Medulla oblongata (tissue), 1 donor: Measurements from ENCODE around the gene ACO2.
A peak's percentile ranks its signal among the peaks of the same experiment; 100 is the strongest.

Source experiments
- DNase-seq: peaks from one replicate; pipeline ENCODE4 v3.0.0-alpha.2; 2015; ENCODE audit errors: extremely low spot score

Gene ACO2

DNA sequence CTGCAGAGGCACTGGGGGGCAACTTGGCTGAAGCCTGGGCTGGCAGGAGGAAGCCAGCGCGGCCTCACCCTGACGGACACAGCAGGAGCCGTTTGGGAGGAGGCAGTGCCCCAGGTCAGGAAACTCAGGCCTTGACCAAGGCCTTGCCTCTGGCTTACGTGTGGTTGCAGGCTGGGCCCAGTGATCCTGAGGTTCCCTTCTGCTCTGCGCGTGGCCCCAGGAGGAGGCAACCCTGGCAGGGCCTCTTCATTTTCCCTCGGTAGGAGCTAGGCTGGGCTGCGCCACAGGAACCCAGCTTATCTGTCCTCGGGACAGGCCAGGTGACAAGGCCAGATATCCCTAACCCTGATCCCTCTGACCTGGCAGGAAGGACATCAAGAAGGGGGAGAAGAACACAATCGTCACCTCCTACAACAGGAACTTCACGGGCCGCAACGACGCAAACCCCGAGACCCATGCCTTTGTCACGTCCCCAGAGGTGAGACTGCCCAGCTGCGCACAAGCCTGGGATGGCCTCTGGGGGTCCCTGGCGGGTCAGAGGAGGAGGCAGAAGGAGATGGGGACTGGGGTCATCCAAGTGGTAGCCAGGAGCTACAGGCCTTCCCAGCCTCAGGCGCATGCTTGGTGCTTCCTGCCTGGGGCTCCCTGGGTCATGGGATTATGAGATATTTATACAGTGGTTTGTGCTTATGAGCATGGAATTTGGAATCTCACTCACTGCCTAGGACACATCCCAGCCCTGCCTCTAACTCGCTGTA is 54.7 kb downstream of the ACO2 start:
- DNase-seq, result no peak

DNA sequence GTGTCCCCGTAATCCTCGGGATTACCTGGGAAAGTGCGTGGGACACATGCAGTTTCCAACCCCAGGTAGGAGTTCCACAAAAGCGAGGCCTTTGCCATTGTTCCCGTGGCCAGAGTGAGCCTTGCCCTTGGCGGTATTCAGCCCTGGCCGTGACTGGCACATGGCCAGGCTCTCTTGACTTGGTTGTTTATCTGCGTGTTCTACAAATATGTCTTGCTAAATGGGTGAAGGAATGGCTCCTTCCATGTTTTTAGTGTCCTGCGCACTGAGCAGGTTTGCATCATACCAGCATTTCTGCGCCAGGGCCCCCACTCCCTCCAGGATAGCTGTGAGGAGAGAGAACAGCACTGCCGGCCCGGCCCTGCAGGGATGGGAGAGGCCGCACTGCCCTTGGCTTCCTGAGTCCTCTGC is 55.3 kb downstream of the ACO2 start:
- DNase-seq, result no peak

DNA sequence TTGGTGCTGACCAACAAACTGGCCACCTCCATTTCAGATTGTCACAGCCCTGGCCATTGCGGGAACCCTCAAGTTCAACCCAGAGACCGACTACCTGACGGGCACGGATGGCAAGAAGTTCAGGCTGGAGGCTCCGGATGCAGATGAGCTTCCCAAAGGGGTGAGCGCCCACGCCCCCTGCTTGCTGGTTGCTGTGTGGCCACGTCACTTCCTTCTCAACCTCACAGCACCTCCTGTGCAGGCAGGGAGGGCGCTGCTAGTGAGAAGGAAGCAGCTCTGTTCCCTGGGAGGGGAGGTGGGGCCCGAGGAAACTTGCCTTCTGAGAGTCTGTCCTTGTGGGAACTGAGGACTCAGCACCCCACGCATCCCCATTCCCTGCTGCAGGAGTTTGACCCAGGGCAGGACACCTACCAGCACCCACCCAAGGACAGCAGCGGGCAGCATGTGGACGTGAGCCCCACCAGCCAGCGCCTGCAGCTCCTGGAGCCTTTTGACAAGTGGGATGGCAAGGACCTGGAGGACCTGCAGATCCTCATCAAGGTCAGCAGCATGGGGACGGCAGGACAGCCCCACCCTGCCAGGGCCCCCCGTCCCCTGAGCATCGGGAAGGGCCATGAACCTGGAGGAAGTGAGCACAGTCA is 56.0 kb downstream of the ACO2 start:
- DNase-seq, result no peak

DNA sequence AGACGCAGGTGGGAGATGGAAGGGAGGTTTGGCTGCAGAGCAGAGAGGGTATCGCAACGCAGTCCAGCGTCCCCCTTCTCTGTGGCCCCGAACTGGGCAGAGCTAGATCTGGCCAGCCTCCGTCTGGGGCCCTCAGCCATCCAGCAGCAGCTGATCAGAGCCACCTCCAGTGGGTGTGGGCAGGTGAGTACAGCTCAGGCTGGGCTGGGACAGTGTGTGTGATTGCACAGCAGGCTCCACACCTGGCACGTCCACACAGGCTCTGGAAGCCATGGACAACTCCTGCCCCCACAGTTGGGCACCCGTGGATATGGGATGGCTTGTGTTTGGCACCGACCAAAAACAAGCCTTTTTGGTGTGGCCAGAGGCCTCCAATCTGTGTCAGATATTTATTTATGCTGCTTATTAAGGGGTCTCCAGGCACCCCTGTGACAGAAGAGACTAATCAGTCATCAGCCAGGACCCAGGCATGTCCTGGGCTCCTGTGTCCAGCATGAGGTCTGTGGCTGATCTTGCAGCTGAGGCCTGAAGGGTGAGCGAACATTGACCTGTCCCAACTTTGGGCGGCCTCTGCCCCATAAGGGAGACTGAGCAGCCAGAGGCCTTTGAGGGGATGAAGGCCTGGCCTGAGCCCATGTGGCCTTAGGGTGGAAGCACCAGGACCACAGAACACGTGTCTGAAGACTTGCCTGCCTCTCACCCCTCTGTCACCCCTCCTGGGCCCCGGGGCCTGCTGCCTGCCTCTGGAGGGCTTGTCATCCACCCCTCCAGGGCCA is 56.7 kb downstream of the ACO2 start:
- no peak for DNase-seq

DNA sequence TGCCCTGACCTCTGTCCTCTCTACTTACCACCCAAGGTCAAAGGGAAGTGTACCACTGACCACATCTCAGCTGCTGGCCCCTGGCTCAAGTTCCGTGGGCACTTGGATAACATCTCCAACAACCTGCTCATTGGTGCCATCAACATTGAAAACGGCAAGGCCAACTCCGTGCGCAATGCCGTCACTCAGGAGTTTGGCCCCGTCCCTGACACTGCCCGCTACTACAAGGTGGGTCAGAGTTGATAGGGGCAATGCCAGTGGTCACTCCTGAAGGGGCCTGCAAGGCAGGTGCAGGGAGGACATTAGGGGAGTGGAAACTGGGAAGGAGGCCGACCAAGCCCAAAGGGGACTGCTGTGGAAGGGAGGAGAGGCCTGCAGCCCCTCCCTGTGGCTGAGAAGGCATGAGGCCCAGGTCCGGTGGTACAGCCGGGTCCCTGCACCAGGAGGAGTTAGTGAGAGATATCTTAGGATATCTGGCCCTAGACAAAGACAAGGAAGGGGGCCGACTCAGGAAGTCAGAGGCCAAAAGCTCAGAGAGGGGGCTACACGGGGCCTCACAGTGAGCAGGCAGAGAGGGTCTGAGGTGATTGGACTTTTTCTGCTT is 57.4 kb downstream of the ACO2 start:
- DNase-seq, result no peak

DNA sequence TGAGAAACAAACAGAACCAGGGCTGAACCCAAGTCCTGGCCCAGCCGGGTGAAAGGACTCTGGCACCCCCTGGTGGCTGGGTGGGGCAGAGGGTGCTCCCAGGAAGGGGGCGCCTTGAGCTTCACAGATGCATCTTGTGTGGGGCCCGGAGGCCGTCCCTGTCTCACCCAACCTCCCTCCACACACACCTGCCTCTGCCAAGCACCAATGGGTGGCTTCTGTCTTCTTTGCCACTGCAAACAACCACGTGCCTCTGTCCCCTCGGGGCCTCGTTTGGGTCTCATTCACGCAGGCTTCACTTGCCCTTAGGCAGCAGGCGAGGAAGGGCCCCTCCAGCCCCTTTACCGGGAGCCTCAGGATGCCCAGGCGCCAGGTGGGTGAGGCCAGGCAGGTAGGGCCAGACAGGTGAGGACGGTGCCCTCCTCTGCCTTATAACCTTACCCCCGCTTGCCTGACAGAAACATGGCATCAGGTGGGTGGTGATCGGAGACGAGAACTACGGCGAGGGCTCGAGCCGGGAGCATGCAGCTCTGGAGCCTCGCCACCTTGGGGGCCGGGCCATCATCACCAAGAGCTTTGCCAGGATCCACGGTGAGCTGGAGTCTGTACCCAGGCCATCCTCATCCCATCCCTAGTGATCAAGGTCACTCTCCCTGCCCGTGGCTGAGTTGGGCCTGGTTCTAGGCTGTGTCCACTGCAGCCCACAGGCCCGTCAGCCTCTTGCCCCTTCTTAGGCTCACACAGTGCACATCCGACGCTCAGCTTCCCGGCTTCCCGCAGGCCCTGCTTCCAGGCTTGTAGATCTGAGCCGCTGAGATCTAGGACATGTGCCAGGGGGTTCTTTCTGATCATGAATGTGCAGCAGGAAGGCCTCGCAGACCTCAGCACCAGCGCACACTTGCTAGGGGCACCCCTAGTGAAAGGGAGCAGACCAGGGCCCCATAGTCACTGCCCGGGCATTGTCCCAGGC is 58.2 kb downstream of the ACO2 start:
- DNase-seq, result peak; percentile 66

DNA sequence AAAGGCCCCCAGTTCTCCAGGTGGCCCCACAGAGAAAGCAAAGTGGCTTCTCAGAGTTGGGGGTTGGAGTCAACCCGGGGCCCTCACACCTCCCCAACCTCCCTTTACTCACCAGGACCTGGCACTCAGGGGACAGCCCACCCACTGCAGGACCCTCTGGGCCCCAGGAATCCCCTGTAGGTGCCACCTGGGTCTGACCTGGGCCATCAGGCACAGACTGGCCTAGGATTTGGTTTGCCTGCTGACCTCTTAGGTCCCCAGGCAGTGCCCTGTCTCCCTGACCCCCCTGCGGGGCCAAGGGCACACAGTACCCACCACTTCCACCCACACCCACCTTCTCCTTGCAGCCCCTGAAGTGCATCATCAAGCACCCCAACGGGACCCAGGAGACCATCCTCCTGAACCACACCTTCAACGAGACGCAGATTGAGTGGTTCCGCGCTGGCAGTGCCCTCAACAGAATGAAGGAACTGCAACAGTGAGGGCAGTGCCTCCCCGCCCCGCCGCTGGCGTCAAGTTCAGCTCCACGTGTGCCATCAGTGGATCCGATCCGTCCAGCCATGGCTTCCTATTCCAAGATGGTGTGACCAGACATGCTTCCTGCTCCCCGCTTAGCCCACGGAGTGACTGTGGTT is 59.3 kb downstream of the ACO2 start:
- no peak for DNase-seq

DNA sequence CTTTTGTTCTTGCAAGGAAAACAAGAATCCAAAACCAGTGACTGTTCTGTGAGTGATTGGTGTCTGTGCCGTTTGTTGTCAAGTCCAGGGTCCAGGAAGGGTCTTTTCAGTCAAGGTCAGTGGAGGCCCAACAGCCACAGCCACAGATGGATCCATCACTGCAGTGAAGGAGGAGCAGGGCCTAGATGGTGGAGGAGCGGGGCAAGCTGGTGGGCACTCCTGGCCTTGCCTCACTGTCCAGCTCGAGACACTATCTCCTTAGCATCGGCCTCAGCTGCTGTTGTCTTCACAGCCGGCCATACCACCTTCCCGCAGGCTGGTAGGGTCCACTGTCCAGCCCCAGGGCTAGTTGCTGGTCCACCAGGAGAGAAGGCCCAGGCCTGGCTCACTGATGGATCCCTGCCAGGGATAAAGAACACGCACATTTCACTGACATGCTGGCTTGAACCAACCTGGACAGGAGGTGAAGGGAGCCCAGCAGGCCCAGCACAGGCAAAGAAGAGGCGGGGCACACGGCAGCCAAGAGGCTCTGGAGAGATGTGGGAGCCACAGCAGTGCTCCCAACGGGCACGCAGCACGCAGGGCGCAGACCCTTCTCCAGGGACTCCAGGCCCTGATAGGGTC is 60.1 kb downstream of the ACO2 start:
- DNase-seq, result no peak

DNA sequence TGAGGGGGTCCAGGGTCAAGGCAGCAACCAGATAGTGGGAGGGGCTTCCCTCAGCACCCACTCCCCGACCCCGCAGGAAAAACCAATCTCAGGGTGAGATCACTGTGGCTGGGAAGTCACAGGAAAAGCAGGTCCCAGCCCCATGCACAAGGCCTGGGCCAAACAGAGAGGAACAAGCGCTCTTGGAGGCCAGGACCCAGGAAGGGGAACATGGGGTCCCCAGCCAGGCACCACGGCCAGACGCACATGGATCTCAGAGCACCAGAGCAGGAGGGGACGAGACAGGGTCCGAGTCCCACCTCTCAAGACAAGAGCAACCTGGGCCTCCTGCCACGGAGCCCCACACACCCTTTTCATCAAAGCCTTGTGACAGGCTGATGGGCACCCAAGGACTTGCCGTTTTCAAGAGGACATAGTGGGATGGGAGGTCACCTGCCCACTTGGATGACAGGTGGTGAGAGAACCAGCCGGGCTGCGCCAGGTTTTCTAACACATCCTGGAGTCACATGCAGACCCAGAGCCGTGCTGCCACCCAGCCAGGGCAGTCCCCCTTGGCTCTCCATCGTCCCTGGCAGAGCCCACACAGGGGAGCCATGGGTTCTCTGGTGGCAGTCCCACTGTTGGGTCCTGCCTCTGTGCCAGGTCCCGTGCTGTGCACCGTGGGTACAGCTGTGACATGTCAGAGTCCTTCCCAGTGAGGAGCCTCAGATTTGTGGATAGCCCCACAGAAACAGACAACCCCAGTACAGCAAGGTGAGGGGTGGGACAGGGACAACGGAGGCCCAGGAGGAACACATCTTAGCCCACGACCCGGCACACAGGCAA is 62.2 kb downstream of the ACO2 start:
- no peak for DNase-seq

DNA sequence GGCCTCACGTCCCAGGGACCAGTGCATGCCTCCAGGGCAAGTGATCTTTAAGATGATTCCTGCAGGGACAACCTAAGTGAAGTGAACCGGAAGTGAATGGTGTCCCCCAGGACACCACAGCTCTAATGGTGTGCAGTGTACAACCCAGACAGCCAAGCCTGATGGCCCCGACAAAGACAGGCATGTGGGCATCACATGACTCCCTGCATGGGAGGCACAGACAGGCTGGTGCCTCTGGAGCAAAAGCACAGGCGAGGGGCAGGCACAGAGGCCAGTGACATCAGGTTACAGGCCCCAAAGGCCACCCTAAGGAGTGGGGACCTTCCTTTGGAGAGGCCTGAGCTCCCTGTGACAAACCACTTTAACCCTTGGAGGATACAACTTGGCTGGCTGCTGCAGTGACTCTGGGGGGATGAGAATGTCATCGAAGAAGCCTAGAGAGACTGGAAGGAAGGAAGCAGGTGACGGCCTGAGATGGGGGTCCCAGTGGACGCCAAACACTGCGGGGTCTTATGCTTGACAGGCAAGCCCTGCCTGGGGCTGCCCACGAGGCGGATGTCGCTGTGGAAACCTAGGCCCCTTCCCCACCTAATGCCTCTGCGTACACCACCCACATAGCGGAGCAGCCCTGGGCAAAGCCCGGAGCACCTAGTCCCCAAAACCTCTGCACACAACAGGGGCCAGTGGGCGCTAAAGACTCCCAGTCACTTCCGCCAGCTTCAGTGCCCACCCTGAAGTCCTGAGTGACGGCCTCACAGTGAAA is 63.0 kb downstream of the ACO2 start:
- DNase-seq, result no peak

DNA sequence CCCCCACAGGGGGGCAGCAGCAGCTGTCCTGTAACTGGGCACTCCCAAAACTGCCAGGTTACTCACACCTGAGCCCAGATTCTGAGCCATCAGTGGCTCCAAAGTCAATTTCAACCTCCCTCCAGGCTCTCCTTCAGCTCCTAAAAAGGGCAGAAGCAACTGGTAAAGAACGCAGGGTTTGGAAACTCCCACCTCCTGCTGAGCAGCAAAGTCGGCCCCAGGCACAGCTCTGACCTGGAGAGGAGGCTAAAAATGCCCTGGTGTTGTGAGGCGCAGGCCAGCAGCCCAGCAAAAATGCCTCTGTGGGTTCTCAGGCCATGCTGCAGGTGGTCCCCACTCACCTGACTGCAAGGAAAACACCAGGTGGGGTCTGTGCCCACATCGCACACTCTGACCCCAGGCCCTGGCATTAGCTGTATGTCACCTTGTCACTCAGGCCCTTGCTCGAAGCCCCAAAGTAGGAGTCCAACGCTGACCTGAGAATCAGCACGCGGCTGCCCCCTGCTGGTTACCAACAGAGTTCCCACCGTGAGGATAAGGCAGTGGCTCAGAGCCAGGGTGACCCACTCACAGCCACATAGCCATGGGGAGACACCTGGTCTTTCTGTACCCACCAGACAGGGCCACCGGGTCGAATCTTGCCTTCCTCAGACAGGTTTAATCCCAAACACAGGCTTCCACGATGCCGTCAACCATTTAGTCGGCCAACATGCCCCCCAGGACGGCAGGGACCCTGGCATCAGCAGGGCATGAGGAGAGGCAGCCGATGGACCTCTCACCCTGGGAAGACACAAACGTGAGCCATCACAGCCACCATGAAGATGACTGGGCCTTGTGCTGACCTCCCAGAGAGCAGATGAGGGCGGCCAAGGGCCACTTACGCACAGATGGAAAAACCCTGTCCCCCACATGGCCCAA is 64.2 kb downstream of the ACO2 start:
- DNase-seq, result peak; percentile 68

DNA sequence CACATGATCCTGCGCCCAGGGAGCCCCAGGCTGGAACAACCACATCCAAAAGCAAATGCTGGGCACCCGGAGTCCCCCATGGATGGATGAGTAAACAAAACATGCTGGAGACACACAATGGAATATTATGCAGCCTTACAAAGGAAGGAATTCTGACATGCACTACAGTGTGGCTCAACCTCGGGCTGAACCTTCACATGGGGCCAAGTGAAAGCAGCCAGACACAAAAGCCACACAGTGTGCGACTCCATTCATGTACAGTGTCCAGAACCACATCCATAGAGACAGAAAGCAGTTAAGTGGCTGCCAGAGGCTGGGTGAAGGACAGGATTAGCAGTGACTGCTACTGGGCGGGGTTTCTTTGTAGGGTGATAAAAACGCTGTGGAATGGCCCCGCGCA is 65.3 kb downstream of the ACO2 start:
- DNase-seq, result no peak

DNA sequence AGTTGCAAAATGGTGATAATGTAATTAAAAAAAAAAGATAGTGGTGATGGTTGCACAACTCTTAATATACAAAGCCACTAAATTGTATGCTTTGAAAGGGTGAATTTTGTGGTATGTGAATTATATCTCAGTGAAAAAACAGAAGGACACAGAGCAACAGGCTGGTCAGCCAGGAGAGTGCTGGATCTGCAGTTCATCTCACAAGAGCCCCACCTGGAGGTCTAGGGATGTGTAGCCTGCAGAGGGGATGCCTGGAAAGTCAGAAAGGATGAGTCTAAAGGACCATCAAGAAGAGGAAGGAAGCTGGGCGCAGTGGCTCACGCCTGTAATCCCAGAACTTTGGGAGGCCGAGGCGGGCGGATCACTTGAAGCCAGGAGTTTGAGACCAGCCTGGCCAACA is 66.3 kb downstream of the ACO2 start:
- DNase-seq, result no peak

DNA sequence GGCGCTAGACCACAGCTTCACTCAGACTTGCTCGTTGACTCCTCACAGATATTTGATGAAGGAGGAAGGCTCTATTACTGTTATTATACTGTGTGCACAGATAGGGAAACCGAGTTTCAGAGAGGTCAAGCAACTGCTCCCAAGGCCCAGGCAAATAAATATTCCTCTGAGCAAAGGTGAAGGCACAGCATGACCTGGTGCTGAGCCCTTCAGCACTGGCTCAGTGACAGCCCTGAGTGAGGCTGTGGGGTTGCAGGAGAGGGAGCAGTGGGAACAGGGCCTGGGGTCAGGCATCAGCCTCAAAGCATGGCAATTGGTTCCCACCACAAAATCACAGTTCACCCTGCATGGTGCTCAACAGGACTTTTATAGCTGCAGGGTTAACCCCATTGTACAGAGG is 68.3 kb downstream of the ACO2 start:
- no peak for DNase-seq

DNA sequence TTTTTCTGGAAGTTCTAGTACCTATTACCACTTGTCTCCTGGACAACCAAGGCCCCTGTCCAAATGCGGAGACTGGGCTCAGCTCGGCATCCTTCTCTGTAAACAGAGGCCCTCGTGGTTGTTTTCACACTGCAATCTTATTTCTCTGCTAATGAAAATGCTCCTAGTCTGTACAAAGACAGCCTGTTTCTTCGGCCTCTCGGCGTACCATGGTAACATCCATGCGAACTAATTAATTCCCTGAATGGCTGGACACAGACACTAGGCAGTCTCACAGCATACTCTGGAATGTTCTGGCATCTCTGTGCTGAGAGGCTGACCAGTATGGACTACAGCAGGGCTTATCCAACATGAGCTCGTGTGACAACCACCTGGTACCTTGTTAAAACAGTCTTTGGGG is 69.7 kb downstream of the ACO2 start:
- DNase-seq, result peak; percentile 95

DNA sequence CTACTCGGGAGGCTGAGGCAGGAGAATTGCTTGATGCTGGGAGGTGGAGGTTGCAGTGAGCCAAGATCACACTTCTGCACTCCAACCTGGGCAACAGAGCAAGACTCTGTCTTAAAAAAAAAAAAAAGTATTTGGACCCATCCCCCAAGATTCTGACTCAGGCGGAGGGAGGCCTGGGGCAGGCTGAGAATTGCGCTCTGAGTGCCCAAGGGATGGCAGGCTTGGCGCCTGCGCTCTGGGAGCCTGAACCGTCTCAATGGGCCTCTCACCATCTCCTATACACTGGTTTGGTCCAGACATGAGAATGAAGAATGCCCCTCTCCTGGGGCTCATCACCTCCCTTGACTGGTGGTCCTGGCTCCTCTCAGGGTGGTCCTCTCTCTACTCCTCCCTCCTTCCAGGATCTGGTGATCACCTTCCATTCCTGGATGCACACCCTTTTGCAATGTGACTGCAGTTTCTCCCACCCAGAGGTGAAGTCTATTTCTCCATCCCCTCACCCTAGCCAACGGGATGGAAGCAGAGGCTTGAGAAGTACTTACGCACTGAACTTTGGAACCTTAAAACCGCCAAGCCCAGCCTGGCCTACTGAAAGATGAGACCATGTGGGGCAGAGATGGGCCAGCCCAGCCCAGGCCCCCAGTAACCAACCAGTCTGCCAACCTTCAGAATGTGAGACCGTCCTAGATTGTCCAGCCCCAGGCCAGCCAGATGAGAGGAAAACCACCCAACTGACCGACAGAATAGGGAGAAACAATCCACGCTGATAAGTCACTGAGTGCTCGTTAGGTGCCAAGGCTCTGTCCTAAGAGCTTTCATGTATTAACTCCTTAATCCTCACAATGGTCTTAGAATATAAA is 70.5 kb downstream of the ACO2 start:
- peak; percentile 23 for DNase-seq

DNA sequence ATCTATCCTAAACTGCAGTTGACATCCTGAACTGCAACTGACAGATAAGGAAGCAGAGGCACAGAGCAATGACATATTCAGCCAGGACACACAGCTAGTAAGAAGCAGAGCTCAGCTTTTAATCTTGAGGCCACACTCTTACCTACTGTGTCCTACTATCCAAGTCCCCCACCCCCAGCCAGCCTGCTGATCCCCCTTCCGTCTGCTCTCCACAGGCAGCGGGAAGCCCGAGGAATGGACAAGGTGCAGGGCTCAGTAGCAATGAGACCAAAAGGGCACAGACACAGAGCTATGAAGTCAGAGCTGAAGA is 71.0 kb downstream of the ACO2 start:
- DNase-seq, result peak; percentile 5
